Naive B cell (primary cell): ENCODE data around the gene ZNF619. TPM values are rescaled to one million over a fixed set of nuclear protein-coding genes. Genes with fewer than 3 reads are reported as not detected.

Experiments
- ATAC-seq, 2 donors: fragments of 150-1000 bp; cut with Tn5 transposase; 2 replicates each; pipeline ENCODE4 v1.10.0; 2021; ENCODE audit warnings: low read depth in 2 of 2, mild to moderate bottlenecking in 2 of 2, moderate library complexity in 2 of 2
- DNase-seq: peaks from one replicate; pipeline ENCODE4 v3.0.0; 2022
- H3K27ac Mint-ChIP-seq, 6 donors: one replicate each; pipeline ENCODE4 v1.8.0; 2020 to 2022; ENCODE audit warnings: mild to moderate bottlenecking in 6 of 6, mixed read lengths in 6 of 6, moderate library complexity in 5 of 6, inconsistent platforms in 2 of 6
- H3K27me3 Mint-ChIP-seq, 3 donors: one replicate each; pipeline ENCODE4 v1.8.0; 2021 to 2022; ENCODE audit warnings: mixed read lengths in 3 of 3, mild to moderate bottlenecking in 1 of 3
- H3K36me3 Mint-ChIP-seq, 2 donors: one replicate each; pipeline ENCODE4 v1.8.0; 2020 to 2022; ENCODE audit warnings: mixed read lengths in 2 of 2, inconsistent platforms in 1 of 2, mild to moderate bottlenecking in 1 of 2
- H3K4me1 Mint-ChIP-seq, 3 donors: one replicate each; pipeline ENCODE4 v1.8.0; 2020 to 2022; ENCODE audit warnings: mixed read lengths in 3 of 3, inconsistent platforms in 1 of 3, mild to moderate bottlenecking in 1 of 3, moderate library complexity in 1 of 3
- H3K4me3 Mint-ChIP-seq, 8 donors: one replicate each; pipeline ENCODE4 v1.8.0; 2020 to 2022; ENCODE audit warnings: mild to moderate bottlenecking in 8 of 8, mixed read lengths in 8 of 8, moderate library complexity in 8 of 8, inconsistent platforms in 2 of 8
- H3K9me3 Mint-ChIP-seq, 7 donors: one replicate each; pipeline ENCODE4 v1.8.0; 2020 to 2022; ENCODE audit warnings: mixed read lengths in 7 of 7, mild to moderate bottlenecking in 5 of 7, inconsistent platforms in 2 of 7, moderate library complexity in 1 of 7
- polyA plus RNA-seq, 6 donors: library from polyadenylated mRNA; unstranded; fragments of 300-500 nt; fragmentation: Illumina TruSeq; gene quantifications; one replicate each; pipeline ENCODE4 v1.2.3, GENCODE V29; 2021; ENCODE audit warnings: low read depth in 6 of 6

Gene ZNF619
- polyA plus RNA-seq, 6 donors from 2014 or later: 3.7 to 9.1 (median 5.6) TPM; not detected in 1

DNA sequence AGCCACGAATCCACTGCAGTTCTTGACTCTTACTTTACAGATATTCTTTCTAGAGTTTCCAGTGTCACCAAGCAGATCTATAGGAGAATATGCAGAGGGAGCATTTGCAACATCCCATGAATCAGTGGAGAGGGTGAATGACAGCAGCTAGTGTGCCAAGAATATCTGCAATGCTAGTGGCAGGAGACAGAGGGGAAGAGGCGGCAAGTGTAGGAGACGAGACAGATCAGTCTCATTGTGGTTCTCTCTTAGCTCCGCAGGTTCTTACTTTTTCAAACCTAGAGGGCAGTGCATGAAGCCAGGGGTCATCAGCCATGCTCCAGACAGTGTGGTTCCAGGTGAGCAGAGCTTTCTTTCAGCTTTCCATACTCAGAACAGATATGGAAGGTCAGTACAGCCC lies 744 bp downstream of the ZNF619 start:
- H3K4me1 Mint-ChIP-seq: peaks cover 23 to 44% (median 28%) of the 10 kb centered on the region in 3 donors
- H3K27me3 Mint-ChIP-seq: no peaks in the 10 kb centered on the region
- peak overlapping the region; percentile 95 to 99 (median 98) for H3K4me3 Mint-ChIP-seq
- no peaks in the 10 kb centered on the region for H3K9me3 Mint-ChIP-seq
- ATAC-seq (no peak), DNase-seq (no peak)
- peak overlapping the region; percentile 96 to 99 (median 98) for H3K27ac Mint-ChIP-seq
- H3K36me3 Mint-ChIP-seq: peaks cover 24 to 27% of the 10 kb centered on the region in 2 donors

DNA sequence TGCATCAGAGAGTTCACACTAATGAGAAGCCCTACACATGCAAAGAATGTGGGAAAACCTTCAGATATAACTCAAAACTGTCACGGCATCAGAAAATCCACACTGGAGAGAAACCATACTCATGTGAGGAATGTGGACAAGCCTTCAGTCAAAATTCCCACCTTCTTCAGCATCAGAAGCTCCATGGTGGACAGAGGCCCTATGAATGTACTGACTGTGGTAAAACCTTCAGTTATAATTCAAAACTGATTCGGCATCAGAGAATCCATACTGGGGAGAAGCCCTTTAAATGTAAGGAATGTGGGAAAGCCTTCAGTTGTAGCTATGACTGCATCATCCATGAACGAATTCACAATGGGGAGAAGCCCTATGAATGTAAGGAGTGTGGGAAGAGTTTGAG lies 10.2 kb downstream of the ZNF619 start:
- ATAC-seq (no peak), DNase-seq (no peak)
- Mint-ChIP-seq H3K27me3 (no peaks in the 10 kb centered on the region), H3K4me1 (peaks cover 4 to 7% (median 5%) of the 10 kb centered on the region in 3 donors), H3K4me3 (no peak overlapping the region), H3K27ac (no peak overlapping the region), H3K36me3 (peaks cover 41 to 42% of the 10 kb centered on the region in 2 donors), H3K9me3 (peaks cover 11 to 21% (median 19%) of the 10 kb centered on the region in 7 donors)

DNA sequence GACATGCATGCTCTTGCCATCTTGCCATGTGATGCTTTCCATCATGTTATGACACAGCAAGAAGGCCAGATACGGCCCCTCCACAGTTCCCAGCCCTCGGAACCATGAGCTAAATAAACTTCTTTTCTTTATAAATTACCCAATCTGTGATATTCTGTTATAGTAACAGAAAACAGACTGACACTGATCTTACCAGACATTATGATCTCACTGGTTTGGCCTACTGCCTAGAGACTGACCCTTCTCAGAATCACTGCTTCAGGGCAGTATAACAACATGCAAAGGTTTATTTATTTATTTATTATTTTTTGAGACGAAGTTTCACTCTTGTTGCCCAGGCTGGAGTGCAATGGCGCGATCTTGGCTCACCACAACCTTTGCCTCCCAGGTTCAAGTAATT lies 14.0 kb downstream of the ZNF619 start:
- Mint-ChIP-seq H3K27ac (no peak overlapping the region), H3K4me3 (no peak overlapping the region), H3K9me3 (peaks cover 10 to 21% (median 19%) of the 10 kb centered on the region in 7 donors), H3K27me3 (no peaks in the 10 kb centered on the region), H3K4me1 (no peaks in the 10 kb centered on the region), H3K36me3 (peaks cover 26 to 35% of the 10 kb centered on the region in 2 donors)
- no peak for DNase-seq
- no peak for ATAC-seq

DNA sequence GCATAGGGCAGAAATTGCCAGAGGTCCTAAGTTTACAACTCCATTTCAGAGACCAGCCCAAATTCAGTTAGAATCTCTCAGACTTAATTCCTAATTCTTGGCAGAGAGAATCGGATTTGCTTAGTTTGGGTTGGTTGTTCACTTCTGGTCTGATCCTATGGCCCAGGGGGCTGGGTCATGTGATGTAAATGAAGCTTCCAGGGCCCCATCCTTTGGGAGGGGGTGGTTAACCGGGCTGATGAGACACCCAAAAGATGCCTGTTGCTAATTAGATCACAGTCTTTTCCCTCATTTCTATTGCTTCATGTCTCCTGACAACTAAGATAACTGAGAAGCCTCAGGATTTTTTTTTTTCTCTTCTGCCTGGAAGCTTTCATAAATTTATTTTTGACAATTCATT lies 17.8 kb downstream of the ZNF619 start:
- peaks cover 0 to 15% of the 10 kb centered on the region in 2 donors for H3K36me3 Mint-ChIP-seq
- peak overlapping the region in 2 of 6 donors; percentile 29 to 47 for H3K27ac Mint-ChIP-seq

DNA sequence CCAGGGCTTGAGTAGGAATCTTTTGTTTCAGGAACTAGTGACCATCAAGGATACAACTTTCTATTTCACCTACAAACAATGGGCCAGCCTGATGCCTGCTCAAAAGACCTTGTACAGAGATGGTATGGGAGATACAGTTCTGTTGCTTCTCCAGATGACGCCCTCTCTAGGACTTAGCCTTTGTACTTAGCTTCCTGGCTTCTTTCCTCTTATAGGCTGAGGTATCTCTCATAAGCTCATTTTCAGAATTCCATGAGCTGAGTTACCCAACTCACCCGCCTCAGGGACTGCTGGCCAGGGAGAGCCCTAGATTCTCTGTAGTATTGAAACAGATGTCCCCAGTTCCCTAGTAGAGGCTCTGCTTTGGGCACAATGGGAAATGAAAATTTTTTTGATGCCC lies 20.4 kb downstream of the ZNF619 start:
- Mint-ChIP-seq H3K27me3 (no peaks in the 10 kb centered on the region), H3K27ac (peak overlapping the region in 1 of 6 donors; percentile 20), H3K4me1 (no peaks in the 10 kb centered on the region), H3K9me3 (no peaks in the 10 kb centered on the region), H3K36me3 (peaks cover 0 to 7% of the 10 kb centered on the region in 2 donors), H3K4me3 (no peak overlapping the region)
- DNase-seq: no peak
- ATAC-seq: no peak

More for the DNA sequence above, 17.8 kb downstream of the ZNF619 start:
- DNase-seq (no peak), ATAC-seq (no peak)
- no peak overlapping the region for H3K4me3 Mint-ChIP-seq
- H3K27me3 Mint-ChIP-seq: no peaks in the 10 kb centered on the region
- H3K4me1 Mint-ChIP-seq: no peaks in the 10 kb centered on the region
- H3K9me3 Mint-ChIP-seq: peaks cover 0 to 4% (median 0%) of the 10 kb centered on the region in 7 donors

DNA sequence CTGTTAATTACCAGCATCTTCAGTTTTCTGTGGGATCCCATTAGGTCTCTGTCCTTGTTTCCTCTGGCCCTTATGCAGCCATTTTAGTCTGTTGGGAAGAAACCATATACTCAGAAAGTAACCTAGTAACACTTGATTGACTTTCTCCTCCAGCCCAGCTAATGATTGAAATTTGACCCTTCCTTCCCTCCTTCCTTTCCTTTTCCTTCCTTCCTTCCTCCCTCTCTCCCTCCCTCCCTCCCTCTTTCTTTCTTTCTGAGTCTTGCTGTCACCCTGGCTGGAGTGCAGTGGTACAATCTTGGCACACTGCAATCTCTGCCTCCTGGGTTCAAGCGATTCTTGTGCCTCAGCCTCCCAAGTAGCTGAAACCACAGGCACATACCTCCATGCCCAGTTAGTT lies 23.0 kb downstream of the ZNF619 start:
- H3K9me3 Mint-ChIP-seq: no peaks in the 10 kb centered on the region
- H3K36me3 Mint-ChIP-seq: peaks cover 0 to 7% of the 10 kb centered on the region in 2 donors
- H3K27me3 Mint-ChIP-seq: no peaks in the 10 kb centered on the region
- peak overlapping the region in 1 of 6 donors; percentile 19 for H3K27ac Mint-ChIP-seq
- DNase-seq (no peak), ATAC-seq (no peak)
- no peaks in the 10 kb centered on the region for H3K4me1 Mint-ChIP-seq
- H3K4me3 Mint-ChIP-seq: no peak overlapping the region

DNA sequence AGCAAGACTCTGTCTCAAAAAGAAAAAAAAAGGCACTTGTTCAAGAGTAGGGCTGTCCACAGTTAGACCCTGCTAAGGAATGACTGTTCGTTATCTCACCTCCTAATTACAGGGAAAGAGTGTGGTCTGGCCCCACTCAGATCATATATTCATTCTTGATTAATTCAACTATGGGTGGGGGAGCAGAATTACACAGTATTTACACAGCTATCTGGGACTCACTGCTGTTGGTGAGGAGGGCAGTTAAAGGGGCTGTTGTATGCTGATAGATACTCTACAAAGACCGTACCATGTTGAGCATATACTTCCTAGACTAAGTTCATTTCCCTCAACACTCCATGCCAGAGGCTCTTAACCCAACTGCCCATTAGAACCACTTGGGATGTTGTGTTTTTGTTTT lies 25.1 kb downstream of the ZNF619 start:
- Mint-ChIP-seq H3K4me3 (no peak overlapping the region), H3K27ac (peak overlapping the region in 1 of 6 donors; percentile 54), H3K36me3 (peaks cover 0 to 7% of the 10 kb centered on the region in 2 donors), H3K4me1 (peaks cover 9 to 13% (median 12%) of the 10 kb centered on the region in 3 donors), H3K9me3 (no peaks in the 10 kb centered on the region), H3K27me3 (no peaks in the 10 kb centered on the region)
- DNase-seq (no peak), ATAC-seq (no peak)

DNA sequence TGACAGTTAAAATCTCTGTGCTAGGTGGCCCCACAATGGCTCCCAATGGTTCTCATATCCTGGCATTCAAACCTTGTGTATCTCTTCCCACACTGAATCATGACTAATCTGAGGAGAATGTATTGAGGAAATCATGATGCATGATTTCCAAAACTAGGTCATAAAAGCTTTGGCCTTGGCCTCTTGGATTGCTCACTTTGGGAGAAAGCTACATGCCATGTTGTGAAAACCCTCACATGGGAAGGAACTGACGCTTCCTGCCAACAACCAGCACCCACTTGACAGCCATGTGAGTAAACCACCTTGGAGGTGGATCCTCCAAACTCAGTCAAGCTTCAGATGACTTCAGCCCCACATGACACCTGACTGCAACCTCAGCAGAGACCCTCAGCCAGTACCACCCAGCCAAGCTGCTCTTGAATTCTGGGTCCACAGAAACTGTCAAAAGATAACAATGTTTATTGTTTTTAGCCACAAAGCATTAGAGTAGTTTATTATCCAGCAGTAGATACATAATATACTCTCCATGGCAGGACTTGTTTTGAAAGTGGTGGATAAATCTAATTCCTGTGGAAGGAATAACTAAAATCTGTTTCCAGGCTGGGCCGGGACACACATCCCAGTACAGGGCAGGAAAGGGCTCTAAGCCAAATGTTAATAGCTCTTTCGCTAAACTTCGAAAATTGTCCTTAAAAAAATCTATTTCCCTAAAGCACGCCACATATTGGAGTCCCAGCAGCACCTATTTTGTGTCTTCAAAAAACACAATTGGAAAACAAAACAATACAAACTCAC lies 27.9 kb downstream of the ZNF619 start:
- Mint-ChIP-seq H3K36me3 (no peaks in the 10 kb centered on the region), H3K9me3 (no peaks in the 10 kb centered on the region), H3K27ac (no peak overlapping the region), H3K27me3 (no peaks in the 10 kb centered on the region), H3K4me1 (peaks cover 9 to 14% (median 12%) of the 10 kb centered on the region in 3 donors), H3K4me3 (peak overlapping the region; percentile 85 to 99 (median 98))
- DNase-seq (no peak), ATAC-seq (no peak)

DNA sequence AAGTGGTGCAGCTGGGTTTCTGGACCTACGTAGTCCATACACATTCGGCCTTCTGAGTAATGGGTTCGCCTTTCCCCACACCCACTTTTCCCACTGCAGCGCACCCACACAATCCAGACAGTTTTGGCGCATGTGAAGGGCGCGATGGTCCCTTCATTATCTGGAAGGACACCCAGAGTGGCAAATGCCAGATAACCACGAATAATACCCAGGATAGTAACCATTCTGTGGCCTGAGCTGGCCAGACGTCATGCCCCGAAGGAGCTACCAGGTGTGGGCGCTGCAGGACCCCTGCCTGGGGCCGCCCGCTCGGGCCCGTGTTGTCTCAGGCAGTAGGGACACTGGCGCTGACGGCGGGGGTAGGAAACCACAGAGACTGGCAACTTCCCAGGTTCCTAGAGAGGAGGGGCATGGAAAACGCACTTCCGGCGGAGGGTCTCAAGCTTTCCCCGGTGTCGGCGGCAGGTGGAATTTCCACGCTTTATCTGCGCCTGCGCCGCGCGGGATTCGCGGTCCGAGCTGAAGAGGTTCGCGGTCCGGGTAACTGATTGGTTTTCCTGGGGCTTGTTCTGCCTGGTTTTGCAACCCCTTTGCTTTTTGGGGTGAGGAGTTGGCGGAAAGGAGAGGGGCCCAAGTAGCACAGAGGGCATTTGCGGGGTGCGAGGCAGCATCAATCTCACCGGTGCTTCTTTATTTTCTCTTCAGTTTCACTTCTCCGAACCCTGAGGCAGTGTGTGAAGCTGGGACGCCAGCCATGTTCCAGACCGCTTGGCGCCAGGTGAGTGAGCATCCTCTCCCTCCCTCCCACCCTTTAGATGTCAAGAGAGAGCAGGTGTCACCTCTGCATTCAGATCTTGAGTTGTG lies 28.9 kb downstream of the ZNF619 start, which contains the start of gene ZNF620:
ZNF620 (plus strand) TSS at position 441 of the 864 bp plus-strand sequence; CDS start at position 755, 314 bp downstream.
- Mint-ChIP-seq H3K4me1 (peaks cover 12 to 14% (median 14%) of the 10 kb centered on the region in 3 donors), H3K27ac (peak within 1 kb of the TSS; percentile 57 to 97 (median 88)), H3K36me3 (peaks cover 0 to 10% of the 10 kb centered on the region in 2 donors), H3K9me3 (no peaks in the 10 kb centered on the region), H3K4me3 (peak within 1 kb of the TSS; percentile 85 to 99 (median 98)), H3K27me3 (no peaks in the 10 kb centered on the region)
- DNase-seq: peak; percentile 35
- peak; percentile 91 to 92 for ATAC-seq

DNA sequence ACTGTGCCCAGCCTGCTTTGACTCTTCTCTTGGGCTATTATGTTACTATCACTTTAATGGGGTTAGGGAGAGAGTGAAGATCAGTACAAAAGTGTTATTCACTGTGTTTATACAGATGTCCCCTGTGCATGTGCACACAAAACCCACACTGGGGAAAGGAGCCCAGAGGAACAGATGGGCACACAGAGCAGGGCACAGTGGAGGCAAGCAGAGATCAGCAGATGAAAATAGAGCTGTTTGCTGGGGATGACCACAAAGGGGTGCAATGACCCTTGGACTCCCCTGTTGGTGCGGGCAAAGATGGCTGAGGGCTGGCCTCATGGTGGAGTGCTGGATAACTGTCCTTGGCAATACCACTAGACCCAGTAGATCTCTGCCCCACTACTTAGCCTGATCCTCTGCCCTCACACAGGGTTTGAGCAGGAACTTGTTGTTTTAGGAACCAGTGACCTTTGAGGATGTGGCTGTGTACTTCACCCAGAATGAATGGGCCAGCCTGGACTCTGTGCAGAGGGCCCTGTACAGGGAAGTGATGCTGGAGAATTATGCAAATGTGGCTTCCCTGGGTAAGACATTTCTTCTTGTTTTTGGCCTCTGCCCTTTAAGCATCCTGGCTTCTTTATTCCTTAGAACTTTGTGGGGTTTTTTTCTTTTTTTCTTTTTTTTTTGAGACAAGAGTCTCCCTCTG lies 34.3 kb downstream of the ZNF619 start:
- Mint-ChIP-seq H3K27ac (peak overlapping the region in 1 of 6 donors; percentile 32), H3K36me3 (peaks cover 9 to 25% of the 10 kb centered on the region in 2 donors), H3K4me3 (no peak overlapping the region), H3K4me1 (peaks cover 5 to 13% (median 7%) of the 10 kb centered on the region in 3 donors), H3K9me3 (no peaks in the 10 kb centered on the region), H3K27me3 (no peaks in the 10 kb centered on the region)
- no peak for ATAC-seq
- no peak for DNase-seq

DNA sequence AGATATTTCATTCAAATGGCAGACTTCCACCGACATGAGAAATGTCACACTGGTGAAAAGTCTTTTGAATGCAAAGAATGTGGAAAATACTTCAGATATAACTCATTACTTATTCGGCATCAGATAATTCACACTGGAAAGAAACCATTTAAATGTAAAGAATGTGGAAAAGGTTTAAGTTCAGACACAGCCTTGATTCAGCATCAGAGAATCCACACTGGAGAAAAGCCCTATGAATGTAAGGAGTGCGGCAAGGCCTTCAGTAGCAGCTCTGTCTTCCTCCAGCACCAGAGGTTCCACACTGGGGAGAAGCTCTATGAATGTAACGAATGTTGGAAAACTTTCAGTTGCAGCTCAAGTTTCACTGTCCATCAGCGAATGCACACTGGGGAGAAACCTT lies 39.3 kb downstream of the ZNF619 start:
- Mint-ChIP-seq H3K4me1 (no peaks in the 10 kb centered on the region), H3K9me3 (peaks cover 0 to 3% (median 0%) of the 10 kb centered on the region in 7 donors), H3K27me3 (no peaks in the 10 kb centered on the region), H3K27ac (no peak overlapping the region), H3K4me3 (no peak overlapping the region), H3K36me3 (peaks cover 11 to 15% of the 10 kb centered on the region in 2 donors)
- no peak for ATAC-seq
- DNase-seq: no peak

DNA sequence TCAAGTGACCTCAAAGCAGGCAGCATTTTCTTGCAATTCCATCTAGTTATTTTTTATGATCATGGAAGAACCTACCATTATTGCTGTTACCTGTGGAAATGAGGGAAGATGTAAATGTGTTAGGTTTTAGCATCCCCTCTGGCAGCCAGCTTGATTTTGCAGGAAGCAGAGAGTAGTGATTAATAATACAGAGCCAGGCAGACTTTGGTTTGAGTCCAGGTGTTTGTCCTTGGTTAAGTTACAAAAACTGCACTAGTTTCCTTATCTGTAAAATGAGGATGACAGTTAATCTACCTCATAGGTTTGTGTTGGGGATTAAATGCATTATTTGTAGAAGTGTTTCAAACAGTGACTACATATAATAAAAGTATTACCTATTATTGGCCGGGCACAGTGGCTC lies 41.1 kb downstream of the ZNF619 start:
- peaks cover 11 to 15% of the 10 kb centered on the region in 2 donors for H3K36me3 Mint-ChIP-seq
- no peak overlapping the region for H3K27ac Mint-ChIP-seq
- ATAC-seq: no peak
- no peaks in the 10 kb centered on the region for H3K4me1 Mint-ChIP-seq
- no peaks in the 10 kb centered on the region for H3K27me3 Mint-ChIP-seq
- DNase-seq: no peak
- H3K4me3 Mint-ChIP-seq: no peak overlapping the region
- H3K9me3 Mint-ChIP-seq: peaks cover 0 to 3% (median 0%) of the 10 kb centered on the region in 7 donors

DNA sequence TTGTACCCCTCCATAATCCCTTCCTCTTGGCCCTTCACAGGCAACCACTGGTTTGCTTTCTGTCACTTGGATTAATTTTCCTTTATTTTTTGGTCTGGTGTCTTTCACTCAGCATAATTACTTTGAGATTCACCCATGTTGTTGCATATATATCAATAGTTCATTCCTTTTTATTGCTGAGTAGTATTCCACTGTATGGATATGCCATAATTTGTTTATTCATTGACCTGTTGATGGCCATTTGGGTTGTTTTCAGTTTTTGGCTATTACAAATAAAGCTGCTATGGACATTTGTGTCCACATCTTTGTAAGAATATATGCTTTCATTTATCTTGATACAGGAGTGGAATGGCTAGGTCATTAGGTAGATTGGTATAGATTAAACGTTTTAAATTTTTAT lies 41.9 kb downstream of the ZNF619 start:
- no peak overlapping the region for H3K27ac Mint-ChIP-seq
- H3K36me3 Mint-ChIP-seq: peaks cover 11 to 15% of the 10 kb centered on the region in 2 donors
- H3K4me3 Mint-ChIP-seq: no peak overlapping the region
- H3K27me3 Mint-ChIP-seq: no peaks in the 10 kb centered on the region
- H3K4me1 Mint-ChIP-seq: peaks cover under 1 to 7% (median 3%) of the 10 kb centered on the region in 3 donors
- peaks cover 0 to 3% (median 0%) of the 10 kb centered on the region in 7 donors for H3K9me3 Mint-ChIP-seq
- DNase-seq (no peak), ATAC-seq (no peak)
